Measurements from ENCODE around the gene AHRR.

Gene AHRR

GRCh38 chr5:415928-416635 lies 94.6 kb downstream of the AHRR start:
- H3K27ac ChIP-seq (ENCODE audit: low read length): no peak overlapping the region
- peak overlapping the region in 1 of 2 donors; percentile 90 for H3K9ac ChIP-seq (ENCODE audit: low read length in 2 of 2)
- H3K9me3 ChIP-seq (ENCODE audit: control insufficient read depth in 2 of 2, low read length in 2 of 2): no peaks in the 10 kb centered on the region

GRCh38 chr5:416636-416960 lies 95.1 kb downstream of the AHRR start:
- H3K27ac ChIP-seq (ENCODE audit: low read length): no peak overlapping the region
- no peaks in the 10 kb centered on the region for H3K4me1 ChIP-seq (ENCODE audit: control insufficient read depth, insufficient read depth, low read length)
- no peak overlapping the region for H3K9ac ChIP-seq (ENCODE audit: low read length in 2 of 2)
- no peaks in the 10 kb centered on the region for H3K9me3 ChIP-seq (ENCODE audit: control insufficient read depth in 2 of 2, low read length in 2 of 2)
- no peak overlapping the region for H3K4me3 ChIP-seq (ENCODE audit: low read length in 2 of 2)
- H3K36me3 ChIP-seq (ENCODE audit: control insufficient read depth in 2 of 2, insufficient read depth in 2 of 2, low read length in 2 of 2): no peaks in the 10 kb centered on the region
- H3K27me3 ChIP-seq (ENCODE audit: control insufficient read depth in 1 of 2, insufficient read depth in 2 of 2, low read length in 2 of 2): peaks cover 0 to 2% of the 10 kb centered on the region in 2 donors

More at GRCh38 chr5:415928-416635, 94.6 kb downstream of the AHRR start:
- peaks cover 0 to 2% of the 10 kb centered on the region in 2 donors for H3K27me3 ChIP-seq (ENCODE audit: control insufficient read depth in 1 of 2, insufficient read depth in 2 of 2, low read length in 2 of 2)
- no peaks in the 10 kb centered on the region for H3K4me1 ChIP-seq (ENCODE audit: control insufficient read depth, insufficient read depth, low read length)
- H3K4me3 ChIP-seq (ENCODE audit: low read length in 2 of 2): no peak overlapping the region
- H3K36me3 ChIP-seq (ENCODE audit: control insufficient read depth in 2 of 2, insufficient read depth in 2 of 2, low read length in 2 of 2): no peaks in the 10 kb centered on the region

- Histone ChIP-seq H3K27me3 (ENCODE audit: control insufficient read depth in 1 of 2, insufficient read depth in 2 of 2, low read length in 2 of 2) (no peaks in the 10 kb centered on the region), H3K9me3 (ENCODE audit: control insufficient read depth in 2 of 2, low read length in 2 of 2) (no peaks in the 10 kb centered on the region), H3K9ac (ENCODE audit: low read length in 2 of 2) (no peak overlapping the region), H3K4me3 (ENCODE audit: low read length in 2 of 2) (no peak overlapping the region), H3K36me3 (ENCODE audit: control insufficient read depth in 2 of 2, insufficient read depth in 2 of 2, low read length in 2 of 2) (no peaks in the 10 kb centered on the region), H3K4me1 (ENCODE audit: control insufficient read depth, insufficient read depth, low read length) (no peaks in the 10 kb centered on the region), H3K27ac (ENCODE audit: low read length) (no peak overlapping the region)
Observed at GRCh38 chr5:417301-418161, 96.0 kb downstream of the AHRR start.

- H3K27ac ChIP-seq (ENCODE audit: low read length): no peak overlapping the region
- H3K27me3 ChIP-seq (ENCODE audit: control insufficient read depth in 1 of 2, insufficient read depth in 2 of 2, low read length in 2 of 2): no peaks in the 10 kb centered on the region
- no peaks in the 10 kb centered on the region for H3K4me1 ChIP-seq (ENCODE audit: control insufficient read depth, insufficient read depth, low read length)
- H3K9me3 ChIP-seq (ENCODE audit: control insufficient read depth in 2 of 2, low read length in 2 of 2): no peaks in the 10 kb centered on the region
- H3K9ac ChIP-seq (ENCODE audit: low read length in 2 of 2): no peak overlapping the region
- H3K4me3 ChIP-seq (ENCODE audit: low read length in 2 of 2): no peak overlapping the region
- H3K36me3 ChIP-seq (ENCODE audit: control insufficient read depth in 2 of 2, insufficient read depth in 2 of 2, low read length in 2 of 2): no peaks in the 10 kb centered on the region
Observed at GRCh38 chr5:418162-419121, 96.9 kb downstream of the AHRR start.

GRCh38 chr5:419970-420369 lies 98.5 kb downstream of the AHRR start:
- Histone ChIP-seq H3K4me1 (ENCODE audit: control insufficient read depth, insufficient read depth, low read length) (no peaks in the 10 kb centered on the region), H3K4me3 (ENCODE audit: low read length in 2 of 2) (no peak overlapping the region), H3K9ac (ENCODE audit: low read length in 2 of 2) (no peak overlapping the region), H3K27ac (ENCODE audit: low read length) (no peak overlapping the region), H3K36me3 (ENCODE audit: control insufficient read depth in 2 of 2, insufficient read depth in 2 of 2, low read length in 2 of 2) (no peaks in the 10 kb centered on the region), H3K27me3 (ENCODE audit: control insufficient read depth in 1 of 2, insufficient read depth in 2 of 2, low read length in 2 of 2) (no peaks in the 10 kb centered on the region), H3K9me3 (ENCODE audit: control insufficient read depth in 2 of 2, low read length in 2 of 2) (no peaks in the 10 kb centered on the region)

GRCh38 chr5:420632-421286 lies 99.2 kb downstream of the AHRR start:
- H3K36me3 ChIP-seq (ENCODE audit: control insufficient read depth in 2 of 2, insufficient read depth in 2 of 2, low read length in 2 of 2): no peaks in the 10 kb centered on the region
- H3K27me3 ChIP-seq (ENCODE audit: control insufficient read depth in 1 of 2, insufficient read depth in 2 of 2, low read length in 2 of 2): no peaks in the 10 kb centered on the region
- H3K9ac ChIP-seq (ENCODE audit: low read length in 2 of 2): no peak overlapping the region
- H3K27ac ChIP-seq (ENCODE audit: low read length): no peak overlapping the region
- H3K9me3 ChIP-seq (ENCODE audit: control insufficient read depth in 2 of 2, low read length in 2 of 2): no peaks in the 10 kb centered on the region
- H3K4me1 ChIP-seq (ENCODE audit: control insufficient read depth, insufficient read depth, low read length): no peaks in the 10 kb centered on the region
- no peak overlapping the region for H3K4me3 ChIP-seq (ENCODE audit: low read length in 2 of 2)

- H3K27me3 ChIP-seq (ENCODE audit: control insufficient read depth in 1 of 2, insufficient read depth in 2 of 2, low read length in 2 of 2): no peaks in the 10 kb centered on the region
- H3K27ac ChIP-seq (ENCODE audit: low read length): no peak overlapping the region
- no peaks in the 10 kb centered on the region for H3K9me3 ChIP-seq (ENCODE audit: control insufficient read depth in 2 of 2, low read length in 2 of 2)
- H3K9ac ChIP-seq (ENCODE audit: low read length in 2 of 2): no peak overlapping the region
- H3K4me3 ChIP-seq (ENCODE audit: low read length in 2 of 2): no peak overlapping the region
- H3K36me3 ChIP-seq (ENCODE audit: control insufficient read depth in 2 of 2, insufficient read depth in 2 of 2, low read length in 2 of 2): no peaks in the 10 kb centered on the region
- no peaks in the 10 kb centered on the region for H3K4me1 ChIP-seq (ENCODE audit: control insufficient read depth, insufficient read depth, low read length)
Observed at GRCh38 chr5:421287-421880, 99.9 kb downstream of the AHRR start.

- no peaks in the 10 kb centered on the region for H3K4me1 ChIP-seq (ENCODE audit: control insufficient read depth, insufficient read depth, low read length)
- no peak overlapping the region for H3K27ac ChIP-seq (ENCODE audit: low read length)
- no peaks in the 10 kb centered on the region for H3K9me3 ChIP-seq (ENCODE audit: control insufficient read depth in 2 of 2, low read length in 2 of 2)
- H3K4me3 ChIP-seq (ENCODE audit: low read length in 2 of 2): no peak overlapping the region
- H3K36me3 ChIP-seq (ENCODE audit: control insufficient read depth in 2 of 2, insufficient read depth in 2 of 2, low read length in 2 of 2): no peaks in the 10 kb centered on the region
- H3K27me3 ChIP-seq (ENCODE audit: control insufficient read depth in 1 of 2, insufficient read depth in 2 of 2, low read length in 2 of 2): no peaks in the 10 kb centered on the region
- H3K9ac ChIP-seq (ENCODE audit: low read length in 2 of 2): no peak overlapping the region
Observed at GRCh38 chr5:421901-422300, 100.4 kb downstream of the AHRR start.

- H3K9ac ChIP-seq (ENCODE audit: low read length in 2 of 2): no peak overlapping the region
- H3K4me1 ChIP-seq (ENCODE audit: control insufficient read depth, insufficient read depth, low read length): no peaks in the 10 kb centered on the region
- no peaks in the 10 kb centered on the region for H3K9me3 ChIP-seq (ENCODE audit: control insufficient read depth in 2 of 2, low read length in 2 of 2)
- no peaks in the 10 kb centered on the region for H3K36me3 ChIP-seq (ENCODE audit: control insufficient read depth in 2 of 2, insufficient read depth in 2 of 2, low read length in 2 of 2)
- no peak overlapping the region for H3K4me3 ChIP-seq (ENCODE audit: low read length in 2 of 2)
- H3K27ac ChIP-seq (ENCODE audit: low read length): no peak overlapping the region
- H3K27me3 ChIP-seq (ENCODE audit: control insufficient read depth in 1 of 2, insufficient read depth in 2 of 2, low read length in 2 of 2): no peaks in the 10 kb centered on the region
Observed at GRCh38 chr5:422323-423232, 101.1 kb downstream of the AHRR start.

All from stomach smooth muscle (tissue), 2 donors.